GM19438 (cell line): ENCODE data around the gene RBFOX2.

Experiments
- ATAC-seq: cut with Tn5 transposase; IDR thresholded peaks from one replicate; pipeline ENCODE4 v1.9.1; 2021; ENCODE audit warnings: low read depth; ENCODE audit not compliant: unreplicated experiment

RBFOX2 gene

GRCh38 chr22:35984183-35985175 is 44.1 kb downstream of the RBFOX2 start:
- no peak for ATAC-seq

GRCh38 chr22:35981900-35982299 is 46.7 kb downstream of the RBFOX2 start:
- no peak for ATAC-seq

GRCh38 chr22:35978889-35979288 is 49.7 kb downstream of the RBFOX2 start:
- ATAC-seq = no peak

- ATAC-seq = no peak
Measured at GRCh38 chr22:35978201-35978600, 50.4 kb downstream of the RBFOX2 start.

- no peak for ATAC-seq
Measured at GRCh38 chr22:35977136-35977535, 51.5 kb downstream of the RBFOX2 start.

GRCh38 chr22:35973388-35973787 is 55.2 kb downstream of the RBFOX2 start:
- no peak for ATAC-seq

- no peak for ATAC-seq
Measured at GRCh38 chr22:35972559-35972958, 56.1 kb downstream of the RBFOX2 start.

- ATAC-seq = no peak
Measured at GRCh38 chr22:35971456-35972119, 57.0 kb downstream of the RBFOX2 start.

- ATAC-seq = no peak
Measured at GRCh38 chr22:35970616-35971455, 57.8 kb downstream of the RBFOX2 start.

GRCh38 chr22:35967046-35967397 is 61.6 kb downstream of the RBFOX2 start:
- no peak for ATAC-seq

- no peak for ATAC-seq
Measured at GRCh38 chr22:35966314-35967045, 62.1 kb downstream of the RBFOX2 start.

GRCh38 chr22:35963237-35963810 is 65.3 kb downstream of the RBFOX2 start:
- ATAC-seq = no peak

- ATAC-seq = no peak
Measured at GRCh38 chr22:35961480-35962295, 66.9 kb downstream of the RBFOX2 start.

GRCh38 chr22:35960854-35961253 is 67.8 kb downstream of the RBFOX2 start:
- no peak for ATAC-seq

- ATAC-seq = no peak
Measured at GRCh38 chr22:35959121-35959800, 69.4 kb downstream of the RBFOX2 start.

- no peak for ATAC-seq
Measured at GRCh38 chr22:35958334-35958733, 70.3 kb downstream of the RBFOX2 start.

GRCh38 chr22:35957589-35957988 is 71.0 kb downstream of the RBFOX2 start:
- ATAC-seq = no peak

GRCh38 chr22:35956850-35957249 is 71.8 kb downstream of the RBFOX2 start:
- ATAC-seq = no peak
